IPS-NIHi7 (cell line): Measurements from ENCODE around the gene RAMP1.

Experiments
- DNase-seq: peaks from one replicate; pipeline ENCODE4 v3.0.0; 2012; ENCODE audit warnings: mixed read lengths; ENCODE audit errors: extremely low spot score

RAMP1 gene

GRCh38 chr2:237876951-237877491 is 17.6 kb downstream of the RAMP1 start:
- no peak for DNase-seq

- DNase-seq, result no peak
Observed at GRCh38 chr2:237877576-237878307, 18.3 kb downstream of the RAMP1 start.

GRCh38 chr2:237878321-237879057 is 19.1 kb downstream of the RAMP1 start:
- no peak for DNase-seq

GRCh38 chr2:237879058-237879430 is 19.6 kb downstream of the RAMP1 start:
- DNase-seq, result no peak

- no peak for DNase-seq
Observed at GRCh38 chr2:237879991-237880560, 20.7 kb downstream of the RAMP1 start.

GRCh38 chr2:237882510-237883481 is 23.4 kb downstream of the RAMP1 start:
- DNase-seq, result no peak

- DNase-seq, result no peak
Observed at GRCh38 chr2:237883951-237884446, 24.6 kb downstream of the RAMP1 start.

GRCh38 chr2:237884681-237885080 is 25.3 kb downstream of the RAMP1 start:
- DNase-seq, result no peak

- no peak for DNase-seq
Observed at GRCh38 chr2:237885111-237885930, 25.9 kb downstream of the RAMP1 start.

- DNase-seq, result no peak
Observed at GRCh38 chr2:237885931-237886684, 26.7 kb downstream of the RAMP1 start.

- DNase-seq, result no peak
Observed at GRCh38 chr2:237886685-237887481, 27.5 kb downstream of the RAMP1 start.

- no peak for DNase-seq
Observed at GRCh38 chr2:237888389-237888788, 29.0 kb downstream of the RAMP1 start.

GRCh38 chr2:237889016-237889415 is 29.6 kb downstream of the RAMP1 start:
- no peak for DNase-seq

GRCh38 chr2:237889811-237890210 is 30.4 kb downstream of the RAMP1 start:
- DNase-seq, result no peak

- no peak for DNase-seq
Observed at GRCh38 chr2:237892478-237892877, 33.1 kb downstream of the RAMP1 start.

GRCh38 chr2:237892984-237893595 is 33.7 kb downstream of the RAMP1 start:
- no peak for DNase-seq

- no peak for DNase-seq
Observed at GRCh38 chr2:237894396-237894979, 35.1 kb downstream of the RAMP1 start.

- DNase-seq, result no peak
Observed at GRCh38 chr2:237894986-237895543, 35.6 kb downstream of the RAMP1 start.
